GM13976 (cell line): ENCODE results near the gene SLC37A1.

ENCODE experiments used
- DNase-seq: peaks from one replicate; pipeline ENCODE4 v3.0.0; 2012; ENCODE audit warnings: low spot score
- CTCF ChIP-seq: IDR thresholded peaks from 2 replicates; pipeline ENCODE4 v1.5.1; 2012; ENCODE audit warnings: borderline replicate concordance, mild to moderate bottlenecking; ENCODE audit not compliant: insufficient read depth; ENCODE audit errors: extremely low read depth, missing control alignments, control extremely low read depth
- in situ Hi-C: fragments of 300-500 bp; cut with MboI; formaldehyde crosslinking; loops from one replicate; pipeline ENCODE4 v1.12.0; 2022; ENCODE audit warnings: low sequenced_read_pairs, mixed read lengths, inconsistent platforms; ENCODE audit not compliant: unreplicated experiment

The SLC37A1 gene

GRCh38 chr21:42556476-42556875, 42.8 kb downstream of the SLC37A1 start:
- in situ Hi-C loops, result no loop called here
- TF ChIP-seq CTCF, result no peak
- DNase-seq, result no peak

- no peak for TF ChIP-seq CTCF
- DNase-seq, result peak; percentile 59
- in situ Hi-C loops, result no loop called here
These were observed 43.3 kb downstream of the SLC37A1 start for GRCh38 chr21:42556960-42557359.

- in situ Hi-C loops, result no loop called here
- DNase-seq, result no peak
- TF ChIP-seq CTCF, result no peak
These were observed 43.8 kb downstream of the SLC37A1 start for GRCh38 chr21:42557420-42557819.

- in situ Hi-C loops, result no loop called here
- no peak for DNase-seq
- no peak for TF ChIP-seq CTCF
These were observed 44.7 kb downstream of the SLC37A1 start for GRCh38 chr21:42558368-42558767.

GRCh38 chr21:42558846-42559245, 45.2 kb downstream of the SLC37A1 start:
- in situ Hi-C loops, result no loop called here
- no peak for TF ChIP-seq CTCF
- DNase-seq, result no peak

- in situ Hi-C loops, result no loop called here
- no peak for TF ChIP-seq CTCF
- no peak for DNase-seq
These were observed 45.7 kb downstream of the SLC37A1 start for GRCh38 chr21:42559326-42559725.
